ENCODE measurements around the gene B3GAT2. TPM values are rescaled to one million over a fixed set of nuclear protein-coding genes. Genes with fewer than 3 reads are reported as not detected.
A peak's percentile ranks its signal among the peaks of the same experiment; 100 is the strongest.

The B3GAT2 gene
- polyA plus RNA-seq, 1 experiment, result 0.01 TPM

DNA sequence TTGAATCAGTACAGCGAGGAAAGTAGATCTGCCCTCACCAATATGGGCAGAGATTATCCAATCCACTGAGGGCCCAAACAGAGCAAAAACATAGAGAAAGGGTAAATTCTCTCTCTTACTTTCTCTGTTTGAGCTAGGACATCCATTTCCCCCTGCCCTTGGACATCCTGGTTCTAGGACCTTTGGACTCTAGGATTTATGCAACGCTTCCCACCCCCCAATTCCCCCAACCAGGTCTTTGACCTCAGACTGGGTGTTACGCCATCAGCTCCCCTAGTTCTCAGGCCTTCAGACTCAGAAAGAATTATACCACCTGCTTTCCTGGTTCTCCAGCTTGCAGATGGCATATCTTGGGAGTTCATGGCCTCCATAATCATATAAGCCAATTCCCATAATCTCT lies 10.2 kb upstream of the B3GAT2 start:
- CTCF ChIA-PET, result interaction anchor here (1.6 kb wide), 1 partner anchor 10 kb away, joined by 9 read pairs; the partner anchor contains the start of gene B3GAT2
- no peak for DNase-seq (ENCODE audit: low read depth)
- POLR2A ChIA-PET, result no interaction called here
- Histone ChIP-seq H3K36me3 (ENCODE audit: control insufficient read depth, insufficient read depth, low read length) (no peaks in the 10 kb centered on the region), H3K27me3 (ENCODE audit: control insufficient read depth, insufficient read depth, low read length) (no peaks in the 10 kb centered on the region), H3K4me3 (ENCODE audit: low read depth, low read length) (no peak overlapping the region)
- TF ChIP-seq, protein P1, sequence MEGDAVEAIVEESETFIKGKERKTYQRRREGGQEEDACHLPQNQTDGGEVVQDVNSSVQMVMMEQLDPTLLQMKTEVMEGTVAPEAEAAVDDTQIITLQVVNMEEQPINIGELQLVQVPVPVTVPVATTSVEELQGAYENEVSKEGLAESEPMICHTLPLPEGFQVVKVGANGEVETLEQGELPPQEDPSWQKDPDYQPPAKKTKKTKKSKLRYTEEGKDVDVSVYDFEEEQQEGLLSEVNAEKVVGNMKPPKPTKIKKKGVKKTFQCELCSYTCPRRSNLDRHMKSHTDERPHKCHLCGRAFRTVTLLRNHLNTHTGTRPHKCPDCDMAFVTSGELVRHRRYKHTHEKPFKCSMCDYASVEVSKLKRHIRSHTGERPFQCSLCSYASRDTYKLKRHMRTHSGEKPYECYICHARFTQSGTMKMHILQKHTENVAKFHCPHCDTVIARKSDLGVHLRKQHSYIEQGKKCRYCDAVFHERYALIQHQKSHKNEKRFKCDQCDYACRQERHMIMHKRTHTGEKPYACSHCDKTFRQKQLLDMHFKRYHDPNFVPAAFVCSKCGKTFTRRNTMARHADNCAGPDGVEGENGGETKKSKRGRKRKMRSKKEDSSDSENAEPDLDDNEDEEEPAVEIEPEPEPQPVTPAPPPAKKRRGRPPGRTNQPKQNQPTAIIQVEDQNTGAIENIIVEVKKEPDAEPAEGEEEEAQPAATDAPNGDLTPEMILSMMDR (IDR thresholded peaks at IDR 0.05; ENCODE audit: insufficient read depth, low read depth, low read length), result no peak

DNA sequence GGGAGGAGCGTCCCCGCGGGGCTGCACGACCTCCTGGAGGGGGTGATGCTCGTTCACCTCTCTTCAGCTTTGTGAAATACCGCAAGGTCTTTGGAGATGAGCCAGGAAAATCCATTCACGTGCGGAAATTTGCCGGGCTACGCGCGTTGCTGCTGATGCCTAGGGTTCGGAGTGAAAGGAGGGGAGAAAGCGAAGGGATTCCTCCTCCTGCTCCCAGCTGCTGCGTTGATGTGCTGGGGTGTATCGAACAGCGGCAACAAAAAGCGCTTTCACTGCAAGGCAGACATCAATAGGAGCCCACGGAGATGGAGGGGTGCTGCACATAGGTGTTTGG lies 391 bp upstream of the B3GAT2 start:
- Histone ChIP-seq H3K27me3 (ENCODE audit: control insufficient read depth, insufficient read depth, low read length) (peaks cover 20% of the 10 kb centered on the region), H3K36me3 (ENCODE audit: control insufficient read depth, insufficient read depth, low read length) (no peaks in the 10 kb centered on the region), H3K4me3 (ENCODE audit: low read depth, low read length) (peak overlapping the region; percentile 38)
- ChIA-PET POLR2A (no interaction called here), CTCF (interaction anchor here (1.2 to 3.7 kb wide), 3 partner anchors 10 to 249 kb away, joined by 3 to 26 read pairs (median 9); no protein-coding TSS in a partner anchor)
- DNase-seq (ENCODE audit: low read depth), result no peak
- TF ChIP-seq, protein P1 (IDR thresholded peaks at IDR 0.05; ENCODE audit: insufficient read depth, low read depth, low read length), result no peak

DNA sequence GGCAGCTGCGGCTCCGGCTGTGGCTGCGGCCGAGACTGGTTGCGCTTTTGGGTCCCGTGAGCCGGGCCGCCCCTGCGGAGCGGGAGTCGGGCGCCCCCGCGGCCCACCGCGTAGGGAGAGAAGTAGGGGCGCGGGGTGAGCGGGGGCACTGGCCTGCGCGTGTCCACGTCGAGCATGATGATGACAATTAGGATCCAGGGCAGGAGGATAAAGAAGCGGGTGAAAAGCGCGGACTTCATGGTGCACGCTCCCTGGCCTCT lies 739 bp downstream of the B3GAT2 start:
- TF ChIP-seq, protein P1 (IDR thresholded peaks at IDR 0.05; ENCODE audit: insufficient read depth, low read depth, low read length), result no peak
- H3K27me3 ChIP-seq (ENCODE audit: control insufficient read depth, insufficient read depth, low read length), result peaks cover 20% of the 10 kb centered on the region

DNA sequence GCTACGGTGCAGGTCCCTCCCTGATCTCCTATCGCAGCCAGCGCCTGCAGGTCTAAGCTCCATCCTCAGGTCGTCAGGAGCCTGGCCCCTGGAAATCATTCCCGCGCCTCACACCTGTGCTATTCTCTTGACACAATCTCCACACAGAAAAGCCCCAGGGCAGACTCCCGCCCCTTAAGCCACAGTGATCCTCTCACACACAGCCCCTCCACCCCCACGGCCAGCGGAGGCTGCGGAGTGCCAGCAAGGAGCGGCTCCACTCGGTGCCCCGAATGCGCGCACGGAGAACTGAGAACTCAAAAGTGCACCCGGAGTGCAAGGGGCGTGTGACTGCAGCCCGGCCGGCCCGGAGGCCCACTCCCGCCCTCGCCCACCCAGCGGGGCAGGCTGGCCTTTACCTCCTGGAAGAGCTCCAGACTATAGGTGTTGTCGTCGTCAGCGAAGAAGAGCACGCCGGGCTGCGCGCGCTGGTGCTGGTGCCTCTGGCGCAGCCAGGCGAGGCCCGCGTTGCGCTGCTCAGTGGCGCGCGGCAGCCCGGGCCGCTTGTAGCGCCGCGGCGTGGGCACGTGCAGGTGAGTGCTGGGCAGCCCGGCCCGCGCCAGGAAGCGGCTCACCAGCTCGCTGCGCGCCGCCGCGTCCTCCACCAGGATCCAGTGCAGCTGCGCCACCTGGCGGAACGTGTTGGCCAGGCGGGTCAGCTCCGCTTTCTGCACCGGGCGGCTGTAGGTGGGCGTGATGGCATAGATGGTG lies 1.2 kb downstream of the B3GAT2 start:
- peak overlapping the region; percentile 38 for H3K4me3 ChIP-seq (ENCODE audit: low read depth, low read length)
- H3K36me3 ChIP-seq (ENCODE audit: control insufficient read depth, insufficient read depth, low read length), result no peaks in the 10 kb centered on the region
- peaks cover 20% of the 10 kb centered on the region for H3K27me3 ChIP-seq (ENCODE audit: control insufficient read depth, insufficient read depth, low read length)
- no peak for DNase-seq (ENCODE audit: low read depth)
- CTCF ChIA-PET, result interaction anchor here (0.5 to 3.7 kb wide), 23 partner anchors 9 to 735 kb away, joined by 3 to 26 read pairs (median 4); no protein-coding TSS in a partner anchor
- POLR2A ChIA-PET, result interaction anchor here (0.5 to 0.7 kb wide), 2 partner anchors 13 to 538 kb away, joined by 3 to 4 read pairs; no protein-coding TSS in a partner anchor
- TF ChIP-seq, protein P1 (IDR thresholded peaks at IDR 0.05; ENCODE audit: insufficient read depth, low read depth, low read length), result peak; percentile 80

More for the DNA sequence above, 739 bp downstream of the B3GAT2 start:
- DNase-seq (ENCODE audit: low read depth), result no peak
- Histone ChIP-seq H3K36me3 (ENCODE audit: control insufficient read depth, insufficient read depth, low read length) (no peaks in the 10 kb centered on the region), H3K4me3 (ENCODE audit: low read depth, low read length) (peak overlapping the region; percentile 38)
- POLR2A ChIA-PET, result interaction anchor here (0.7 kb wide), 1 partner anchor 13 kb away, joined by 4 read pairs; no protein-coding TSS in a partner anchor
- CTCF ChIA-PET, result interaction anchor here (0.7 to 3.7 kb wide), 20 partner anchors 8 to 735 kb away, joined by 3 to 26 read pairs (median 4); no protein-coding TSS in a partner anchor

DNA sequence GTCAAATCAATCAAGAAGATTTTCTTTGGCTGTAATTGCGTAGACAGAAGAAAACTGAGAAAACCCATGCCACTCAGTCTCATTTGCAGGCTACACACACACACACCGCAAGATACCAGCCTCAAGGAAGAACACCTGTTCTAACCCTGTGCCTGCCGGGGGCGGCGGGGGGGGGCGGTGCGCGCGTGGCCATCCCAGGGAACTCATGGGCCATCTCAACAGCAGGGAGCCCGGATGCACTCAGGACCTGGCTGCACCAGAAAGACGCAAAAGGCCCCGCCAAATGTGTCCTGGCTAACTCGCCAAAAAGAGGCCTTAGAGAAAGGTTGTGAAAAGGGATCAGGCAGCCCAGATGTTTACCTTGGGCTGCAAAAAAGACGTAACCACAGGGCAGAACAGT lies 2.1 kb downstream of the B3GAT2 start:
- TF ChIP-seq, protein P1 (IDR thresholded peaks at IDR 0.05; ENCODE audit: insufficient read depth, low read depth, low read length), result no peak
- no peaks in the 10 kb centered on the region for H3K36me3 ChIP-seq (ENCODE audit: control insufficient read depth, insufficient read depth, low read length)
- H3K27me3 ChIP-seq (ENCODE audit: control insufficient read depth, insufficient read depth, low read length), result peaks cover 20% of the 10 kb centered on the region
- POLR2A ChIA-PET, result no interaction called here
- no peak for DNase-seq (ENCODE audit: low read depth)
- H3K4me3 ChIP-seq (ENCODE audit: low read depth, low read length), result no peak overlapping the region
- CTCF ChIA-PET, result interaction anchor here (1.2 to 3.7 kb wide), 4 partner anchors 20 to 645 kb away, joined by 4 to 26 read pairs (median 8); no protein-coding TSS in a partner anchor
